Frontal cortex (tissue), 4 donors: ENCODE measurements around the gene KDM4D. TPM values are rescaled to one million over a fixed set of nuclear protein-coding genes. Genes with fewer than 3 reads are reported as not detected.

Experiments
- DNase-seq, 2 donors: peaks; one replicate each; pipeline ENCODE4 v3.0.0; 2012; ENCODE audit warnings: low spot score in 2 of 2
- FAIRE-seq: peaks from 2 replicates; lab custom pipeline; 2012; peaks lifted over from hg19 to GRCh38; lab: Jason Lieb, UNC
- total RNA-seq: library from RNA; depleted of rRNA; stranded (reverse); fragments of >200 nt; gene quantifications from one replicate; pipeline ENCODE4 v1.2.3, GENCODE V29; 2014
- donor health status: control.
- donor health status: control.
- donor health status: control.

Gene KDM4D
- total RNA-seq, 1 donor from 2014 or later: 2.0 TPM

GRCh38 chr11:94954753-94955152 lies 18.8 kb upstream of the KDM4D start:
- DNase-seq (no peak), FAIRE-seq (no peak)

GRCh38 chr11:94956963-94957362 lies 16.5 kb upstream of the KDM4D start:
- DNase-seq (no peak), FAIRE-seq (no peak)

- FAIRE-seq: no peak
- no peak for DNase-seq
Observed at GRCh38 chr11:94958121-94958696, 15.3 kb upstream of the KDM4D start.

GRCh38 chr11:94959179-94959578 lies 14.3 kb upstream of the KDM4D start:
- DNase-seq (no peak), FAIRE-seq (no peak)

- DNase-seq: no peak
- no peak for FAIRE-seq
Observed at GRCh38 chr11:94960488-94960887, 13.0 kb upstream of the KDM4D start.

GRCh38 chr11:94961255-94961654 lies 12.3 kb upstream of the KDM4D start:
- DNase-seq (no peak), FAIRE-seq (no peak)

GRCh38 chr11:94964934-94965333 lies 8.6 kb upstream of the KDM4D start:
- DNase-seq (no peak), FAIRE-seq (no peak)

GRCh38 chr11:94968334-94968958 lies 5.1 kb upstream of the KDM4D start:
- DNase-seq: peak in 1 of 2 donors; percentile 14
- FAIRE-seq: no peak

GRCh38 chr11:94972700-94973098 lies 810 bp upstream of the KDM4D start:
- FAIRE-seq (no peak), DNase-seq (no peak)

- DNase-seq: no peak
- FAIRE-seq: no peak
Observed at GRCh38 chr11:94974178-94974577, 669 bp downstream of the KDM4D start.

- FAIRE-seq: no peak
- DNase-seq: no peak
Observed at GRCh38 chr11:94975599-94975998, 2.1 kb downstream of the KDM4D start.

GRCh38 chr11:94987378-94987777 lies 13.9 kb downstream of the KDM4D start:
- FAIRE-seq (no peak), DNase-seq (no peak)

GRCh38 chr11:94988748-94989147 lies 15.2 kb downstream of the KDM4D start:
- no peak for DNase-seq
- no peak for FAIRE-seq

GRCh38 chr11:94993400-94993943 lies 20.0 kb downstream of the KDM4D start:
- no peak for DNase-seq
- no peak for FAIRE-seq

GRCh38 chr11:94997437-94997836 lies 23.9 kb downstream of the KDM4D start:
- FAIRE-seq: no peak
- no peak for DNase-seq

- FAIRE-seq (no peak), DNase-seq (no peak)
Observed at GRCh38 chr11:94998285-94998684, 24.8 kb downstream of the KDM4D start.

- FAIRE-seq (no peak), DNase-seq (no peak)
Observed at GRCh38 chr11:95003716-95004115, 30.2 kb downstream of the KDM4D start.

GRCh38 chr11:95005642-95006041 lies 32.1 kb downstream of the KDM4D start:
- no peak for DNase-seq
- FAIRE-seq: no peak

GRCh38 chr11:95011376-95011775 lies 37.9 kb downstream of the KDM4D start:
- FAIRE-seq (no peak), DNase-seq (no peak)

GRCh38 chr11:95014184-95014821 lies 40.8 kb downstream of the KDM4D start:
- DNase-seq (no peak), FAIRE-seq (no peak)

- no peak for DNase-seq
- no peak for FAIRE-seq
Observed at GRCh38 chr11:95016139-95016538, 42.6 kb downstream of the KDM4D start.
